ENCODE results near the gene HS6ST1. TPM values are rescaled to one million over a fixed set of nuclear protein-coding genes. Genes with fewer than 3 reads are reported as not detected.

The HS6ST1 gene
- polyA plus RNA-seq, 1 donor (not counting 4 experiments of a cell fraction or from before 2014, with no cell fraction given) = 6.3 TPM

- DNase-seq (ENCODE audit: low read depth, low spot score) (no peak), FAIRE-seq (no peak)
- Histone ChIP-seq H3K9me3 (ENCODE audit: control insufficient read depth, low read depth, low read length) (no peaks in the 10 kb centered on the region), H3K4me1 (ENCODE audit: control insufficient read depth, extremely low read depth, insufficient read depth, low read length) (peaks cover 47% of the 10 kb centered on the region), H3K4me2 (ENCODE audit: control insufficient read depth, extremely low read depth, insufficient read depth, low read depth, low read length) (peak overlapping the region; percentile 98), H3K27ac (ENCODE audit: control insufficient read depth, insufficient read depth, low read length) (no peak overlapping the region), H4K20me1 (ENCODE audit: control insufficient read depth, extremely low read depth, insufficient read depth, low read length) (peaks cover 15% of the 10 kb centered on the region), H3K9ac (ENCODE audit: control insufficient read depth, extremely low read depth, insufficient read depth, low read length) (peak overlapping the region; percentile 13), H3K9me1 (ENCODE audit: control insufficient read depth, extremely low read depth, insufficient read depth, low read length) (peaks cover 7% of the 10 kb centered on the region), H3K27me3 (ENCODE audit: control insufficient read depth, extremely low read depth, insufficient read depth, low read length) (no peaks in the 10 kb centered on the region), H2AFZ (ENCODE audit: control insufficient read depth, low read length) (no peak overlapping the region), H3K4me3 (ENCODE audit: control insufficient read depth in 2 of 3, extremely low read depth in 1 of 3, insufficient read depth in 2 of 3, low read depth in 1 of 3, low read length in 3 of 3) (no peak overlapping the region), H3K79me2 (ENCODE audit: control insufficient read depth, insufficient read depth, low read length) (peaks cover 68% of the 10 kb centered on the region), H3K36me3 (ENCODE audit: control insufficient read depth in 2 of 2, extremely low read depth in 1 of 2, insufficient read depth in 2 of 2, low read length in 2 of 2) (no peaks in the 10 kb centered on the region)
- dilution Hi-C loops (cut with MboI; ENCODE audit: extremely low pct_ligation_motif_present, low sequenced_read_pairs) = no loop called here
- TF ChIP-seq EZH2 (IDR thresholded peaks at IDR 0.05; ENCODE audit: low read length) = no peak
- TF ChIP-seq CTCF (optimal IDR thresholded peaks at IDR 0.05 in 1 of 3, IDR thresholded peaks at IDR 0.05 in 1 of 3, conservative IDR thresholded peaks at IDR 0.05 in 1 of 3; ENCODE audit: extremely low read depth in 1 of 3, insufficient read depth in 2 of 3, low read length in 3 of 3) = no peak
These were observed 14.3 kb downstream of the HS6ST1 start for GRCh38 chr2:128304330-128304714.

GRCh38 chr2:128303911-128304310 lies 14.8 kb downstream of the HS6ST1 start:
- Histone ChIP-seq H3K9ac (ENCODE audit: control insufficient read depth, extremely low read depth, insufficient read depth, low read length) (no peak overlapping the region), H4K20me1 (ENCODE audit: control insufficient read depth, extremely low read depth, insufficient read depth, low read length) (peaks cover 15% of the 10 kb centered on the region), H2AFZ (ENCODE audit: control insufficient read depth, low read length) (no peak overlapping the region), H3K27ac (ENCODE audit: control insufficient read depth, insufficient read depth, low read length) (no peak overlapping the region), H3K27me3 (ENCODE audit: control insufficient read depth, extremely low read depth, insufficient read depth, low read length) (no peaks in the 10 kb centered on the region), H3K4me3 (ENCODE audit: control insufficient read depth in 2 of 3, extremely low read depth in 1 of 3, insufficient read depth in 2 of 3, low read depth in 1 of 3, low read length in 3 of 3) (no peak overlapping the region), H3K4me2 (ENCODE audit: control insufficient read depth, extremely low read depth, insufficient read depth, low read depth, low read length) (no peak overlapping the region), H3K9me1 (ENCODE audit: control insufficient read depth, extremely low read depth, insufficient read depth, low read length) (peaks cover 7% of the 10 kb centered on the region), H3K79me2 (ENCODE audit: control insufficient read depth, insufficient read depth, low read length) (peaks cover 68% of the 10 kb centered on the region), H3K4me1 (ENCODE audit: control insufficient read depth, extremely low read depth, insufficient read depth, low read length) (peaks cover 47% of the 10 kb centered on the region), H3K9me3 (ENCODE audit: control insufficient read depth, low read depth, low read length) (no peaks in the 10 kb centered on the region), H3K36me3 (ENCODE audit: control insufficient read depth in 2 of 2, extremely low read depth in 1 of 2, insufficient read depth in 2 of 2, low read length in 2 of 2) (no peaks in the 10 kb centered on the region)
- FAIRE-seq (no peak), DNase-seq (ENCODE audit: low read depth, low spot score) (no peak)
- TF ChIP-seq EZH2 (IDR thresholded peaks at IDR 0.05; ENCODE audit: low read length) = no peak
- TF ChIP-seq CTCF (optimal IDR thresholded peaks at IDR 0.05 in 1 of 3, IDR thresholded peaks at IDR 0.05 in 1 of 3, conservative IDR thresholded peaks at IDR 0.05 in 1 of 3; ENCODE audit: extremely low read depth in 1 of 3, insufficient read depth in 2 of 3, low read length in 3 of 3) = no peak
- dilution Hi-C loops (cut with MboI; ENCODE audit: extremely low pct_ligation_motif_present, low sequenced_read_pairs) = no loop called here
